IMR-90 (cell line): ENCODE measurements around the gene CREB1. TPM values are rescaled to one million over a fixed set of nuclear protein-coding genes. Genes with fewer than 3 reads are reported as not detected.

Experiments used
- ATAC-seq: fragments of 200-7000 bp; cut with Tn5 transposase; 2 replicates; pipeline ENCODE4 v1.9.1; 2020; ENCODE audit warnings: low read depth, mild to moderate bottlenecking, moderate library complexity
- Bru-seq: library from RNA; stranded (reverse); fragments of 400-500 nt; gene quantifications from one replicate; lab custom pipeline; 2021; lab: Mats Ljungman, UMichigan
- BruChase-seq, 2 experiments: library from RNA; stranded (reverse); fragments of 400-500 nt; gene quantifications; one replicate each; lab custom pipeline; 2021; lab: Mats Ljungman, UMichigan
- BruUV-seq: library from RNA; stranded (reverse); fragments of 400-500 nt; replicated peaks from 2 replicates; lab custom pipeline; 2021; lab: Mats Ljungman, UMichigan
- CTCF ChIA-PET: fragments of 300-600 bp; formaldehyde crosslinking; extraction: SDS; loops from one replicate; lab custom pipeline; 2021; ENCODE audit warnings: antibody characterized with exemption; lab: Yijun Ruan, JAX
- POLR2A ChIA-PET: fragments of 300-600 bp; sonication (Branson Sonifier 250); formaldehyde crosslinking; loops from one replicate; lab custom pipeline; 2022; ENCODE audit warnings: antibody characterized with exemption; ENCODE audit not compliant: unreplicated experiment; lab: Charles Lee
- DNase-seq: peaks from one replicate; pipeline ENCODE4 v3.0.0; 2013
- H2AFZ ChIP-seq: replicated peaks from 2 replicates; pipeline ENCODE3; 2013; ENCODE audit warnings: low read length, mild to moderate bottlenecking; ENCODE audit not compliant: poor library complexity
- H2AK5ac ChIP-seq: 2 replicates; pipeline ENCODE4 v1.6.1; 2013; ENCODE audit warnings: low read depth, low read length, inconsistent platforms
- H2AK9ac ChIP-seq: replicated peaks from 2 replicates; pipeline ENCODE3; 2013; ENCODE audit warnings: mild to moderate bottlenecking, low read depth, low read length, moderate library complexity; ENCODE audit not compliant: poor library complexity
- H2BK120ac ChIP-seq: 2 replicates; pipeline ENCODE4 v1.6.1; 2013; ENCODE audit warnings: low read depth, low read length, inconsistent platforms
- H2BK15ac ChIP-seq: 3 replicates; pipeline ENCODE4 v1.6.1; 2013; ENCODE audit warnings: low read depth, low read length, inconsistent platforms
- H2BK20ac ChIP-seq: 2 replicates; pipeline ENCODE4 v1.6.1; 2013; ENCODE audit warnings: low read depth, mild to moderate bottlenecking, inconsistent platforms, low read length, moderate library complexity
- H2BK5ac ChIP-seq: 2 replicates; pipeline ENCODE4 v1.6.1; 2013; ENCODE audit warnings: mild to moderate bottlenecking, low read depth, low read length, inconsistent platforms; ENCODE audit not compliant: poor library complexity, severe bottlenecking
- H3K14ac ChIP-seq: replicated peaks from 2 replicates; pipeline ENCODE4 v1.6.1; 2013; ENCODE audit warnings: low read depth, low read length, inconsistent platforms
- H3K18ac ChIP-seq: 2 replicates; pipeline ENCODE4 v1.6.1; 2013; ENCODE audit warnings: low read depth, low read length, control low read depth
- H3K23ac ChIP-seq: 2 replicates; pipeline ENCODE4 v1.6.1; 2013; ENCODE audit warnings: low read depth, low read length, inconsistent platforms
- H3K27ac ChIP-seq: 2 replicates; pipeline ENCODE4 v1.5.1; 2013; ENCODE audit warnings: mild to moderate bottlenecking, control low read depth, low read length; ENCODE audit not compliant: insufficient read depth
- H3K27me3 ChIP-seq: 2 replicates; pipeline ENCODE4 v1.6.1; 2013; ENCODE audit warnings: low read length; ENCODE audit not compliant: control insufficient read depth, insufficient read depth
- H3K36me3 ChIP-seq: 2 replicates; pipeline ENCODE4 v1.6.1; 2013; ENCODE audit warnings: low read length, mixed read lengths; ENCODE audit not compliant: control insufficient read depth, insufficient read depth
- H3K4ac ChIP-seq: 2 replicates; pipeline ENCODE4 v1.6.1; 2013; ENCODE audit warnings: low read depth, low read length, inconsistent platforms
- H3K4me1 ChIP-seq: 2 replicates; pipeline ENCODE4 v1.6.1; 2013; ENCODE audit warnings: low read length, mixed read lengths; ENCODE audit not compliant: control insufficient read depth, insufficient read depth
- H3K4me2 ChIP-seq: 2 replicates; pipeline ENCODE4 v1.6.1; 2013; ENCODE audit warnings: low read depth, mild to moderate bottlenecking, control low read depth, low read length, moderate library complexity
- H3K4me3 ChIP-seq: 2 replicates; pipeline ENCODE4 v1.5.1; 2013; ENCODE audit warnings: low read depth, mild to moderate bottlenecking, control low read depth, low read length, moderate library complexity; ENCODE audit not compliant: insufficient read depth
- H3K56ac ChIP-seq: 2 replicates; pipeline ENCODE4 v1.6.1; 2013; ENCODE audit warnings: low read length, inconsistent platforms; ENCODE audit not compliant: insufficient read depth; ENCODE audit errors: extremely low read depth
- H3K79me1 ChIP-seq, 2 experiments: 2 replicates each; pipeline ENCODE4 v1.6.1; 2013; ENCODE audit warnings: low read length in 2 of 2, inconsistent platforms in 1 of 2, low read depth in 1 of 2
- H3K9ac ChIP-seq: 2 replicates; pipeline ENCODE4 v1.6.1; 2013; ENCODE audit warnings: low read depth, low read length, control low read depth
- H3K9me1 ChIP-seq: 2 replicates; pipeline ENCODE4 v1.6.1; 2013; ENCODE audit warnings: low read length, inconsistent platforms; ENCODE audit not compliant: insufficient read depth
- H3K9me3 ChIP-seq: 2 replicates; pipeline ENCODE4 v1.6.1; 2013; ENCODE audit warnings: low read length; ENCODE audit not compliant: control insufficient read depth, insufficient read depth
- H4K20me1 ChIP-seq: 2 replicates; pipeline ENCODE4 v1.6.1; 2013; ENCODE audit warnings: low read length, inconsistent platforms; ENCODE audit not compliant: insufficient read depth
- H4K5ac ChIP-seq: 2 replicates; pipeline ENCODE4 v1.6.1; 2013; ENCODE audit warnings: mild to moderate bottlenecking, low read depth, low read length, control low read depth
- H4K8ac ChIP-seq, 2 experiments: 2 replicates each; pipeline ENCODE4 v1.6.1; 2013; ENCODE audit warnings: low read depth in 2 of 2, low read length in 2 of 2, control low read depth in 1 of 2, inconsistent platforms in 1 of 2
- H4K91ac ChIP-seq: 2 replicates; pipeline ENCODE4 v1.6.1; 2013; ENCODE audit warnings: low read depth, low read length, inconsistent platforms; ENCODE audit not compliant: insufficient read depth
- CEBPB ChIP-seq: IDR thresholded peaks from 2 replicates; pipeline ENCODE4 v1.6.1; 2012; ENCODE audit warnings: low read depth, low read length, improper control_type of control experiment
- CHD1 ChIP-seq: IDR thresholded peaks from 2 replicates; pipeline ENCODE4 v1.6.1; 2012; ENCODE audit warnings: low read depth, low read length, improper control_type of control experiment
- FOS ChIP-seq: fragments of 150-350 bp; IDR thresholded peaks from 2 replicates; pipeline ENCODE4 v1.6.1; 2016; ENCODE audit warnings: low read depth, low read length
- MAFK ChIP-seq: IDR thresholded peaks from 2 replicates; pipeline ENCODE4 v1.6.1; 2012; ENCODE audit warnings: low read depth, low read length, improper control_type of control experiment
- MAZ ChIP-seq: IDR thresholded peaks from 2 replicates; pipeline ENCODE4 v1.6.1; 2012; ENCODE audit warnings: low read depth, mild to moderate bottlenecking, low read length, improper control_type of control experiment, moderate library complexity, borderline replicate concordance
- NFE2L2 ChIP-seq: fragments of 150-350 bp; IDR thresholded peaks from 2 replicates; pipeline ENCODE4 v1.6.1; 2016; ENCODE audit warnings: low read depth, mild to moderate bottlenecking, low read length
- POLR2A ChIP-seq: IDR thresholded peaks from 2 replicates; pipeline ENCODE4 v1.6.1; 2012; ENCODE audit warnings: mild to moderate bottlenecking, low read depth, low read length
- RAD21 ChIP-seq: IDR thresholded peaks from 2 replicates; pipeline ENCODE4 v1.6.1; 2012; ENCODE audit warnings: low read length, improper control_type of control experiment
- RCOR1 ChIP-seq: IDR thresholded peaks from 2 replicates; pipeline ENCODE4 v1.6.1; 2012; ENCODE audit warnings: mild to moderate bottlenecking, low read length, improper control_type of control experiment; ENCODE audit not compliant: insufficient replicate concordance
- RFX5 ChIP-seq: IDR thresholded peaks from 2 replicates; pipeline ENCODE4 v1.8.0; 2012; ENCODE audit warnings: low read depth, mild to moderate bottlenecking, low read length, moderate library complexity
- SMC3 ChIP-seq: fragments of 150-350 bp; IDR thresholded peaks from 2 replicates; pipeline ENCODE4 v1.6.1; 2016; ENCODE audit warnings: low read depth, mild to moderate bottlenecking, antibody characterized with exemption, low read length, moderate library complexity
- WGBS, 2 experiments: methylation state at CpG; one replicate each; pipeline versions ENCODE4 v1.1.5 to v1.1.7; 2013; ENCODE audit warnings: missing lambda C conversion rate in 2 of 2; ENCODE audit not compliant: insufficient read length in 1 of 2; ENCODE audit errors: extremely low coverage in 2 of 2; 5-methylcytosine and 5-hydroxymethylcytosine counted together
- dilution Hi-C: fragments of 300-500 bp; cut with HindIII; formaldehyde crosslinking; loops from one replicate; pipeline ENCODE4 v1.14.3; 2018; ENCODE audit warnings: low sequenced_read_pairs; ENCODE audit not compliant: unreplicated experiment
- in situ Hi-C: fragments of 300-500 bp; cut with MboI; formaldehyde crosslinking; loops from 3 replicates; pipeline ENCODE4 v1.14.3; 2019; ENCODE audit warnings: low sequenced_read_pairs, inconsistent platforms, mixed read lengths
- intact Hi-C: fragments of 100-400 bp; cut with micrococcal nuclease; formaldehyde crosslinking; loops from 2 replicates; pipeline ENCODE4 v1.10.0; 2022
- long read RNA-seq: library from polyadenylated mRNA; unstranded; transcript quantifications from one replicate; pipeline ENCODE4 v2.0.0, GENCODE V29; 2021; ENCODE audit not compliant: unreplicated experiment
- polyA plus RNA-seq, 3 experiments: library from polyadenylated mRNA; depleted of rRNA; stranded (reverse); fragments of >200 nt; gene quantifications; 2 replicates each; pipeline ENCODE4 v1.2.3, GENCODE V29; 2012; ENCODE audit warnings: low replicate concordance in 1 of 3
- total RNA-seq: library from RNA; depleted of rRNA; stranded (reverse); fragments of >200 nt; gene quantifications from 2 replicates; pipeline ENCODE4 v1.2.3, GENCODE V29; 2012; rRNA removed
- TF ChIP-seq, protein P1 (sequence below): conservative IDR thresholded peaks from 2 replicates; pipeline ENCODE4 v1.5.1; 2012; ENCODE audit warnings: mild to moderate bottlenecking, low read depth, low read length, improper control_type of control experiment

The CREB1 gene
- total RNA-seq, result 71.9 and 94.5 TPM in 2 replicates
- 22.4 and 25.6 TPM in 2 replicates for polyA plus RNA-seq (2012; rRNA removed)
- polyA plus RNA-seq (2012; cell fraction: cytosol; rRNA removed), result 3.7 and 7.5 TPM in 2 replicates
- polyA plus RNA-seq (2012; cell fraction: nucleus; rRNA removed; ENCODE audit: low replicate concordance), result 5.5 and 24.0 TPM in 2 replicates
- Bru-seq, nascent RNA, result percentile 92 among the genes with signal in this experiment
- BruChase-seq, experiment 1, labeled RNA remaining after a 6-hour chase, result percentile 74 among the genes with signal in this experiment
- percentile 84 among the genes with signal in this experiment for BruChase-seq, experiment 2, labeled RNA remaining after a 2-hour chase
- long read RNA-seq, full-length matches to known transcripts, result 31 of 52 reads
- long read RNA-seq, partial matches to known transcripts, result 5 of 52 reads
- long read RNA-seq, other reads (novel, unspliced or antisense), result 16 of 52 reads

DNA sequence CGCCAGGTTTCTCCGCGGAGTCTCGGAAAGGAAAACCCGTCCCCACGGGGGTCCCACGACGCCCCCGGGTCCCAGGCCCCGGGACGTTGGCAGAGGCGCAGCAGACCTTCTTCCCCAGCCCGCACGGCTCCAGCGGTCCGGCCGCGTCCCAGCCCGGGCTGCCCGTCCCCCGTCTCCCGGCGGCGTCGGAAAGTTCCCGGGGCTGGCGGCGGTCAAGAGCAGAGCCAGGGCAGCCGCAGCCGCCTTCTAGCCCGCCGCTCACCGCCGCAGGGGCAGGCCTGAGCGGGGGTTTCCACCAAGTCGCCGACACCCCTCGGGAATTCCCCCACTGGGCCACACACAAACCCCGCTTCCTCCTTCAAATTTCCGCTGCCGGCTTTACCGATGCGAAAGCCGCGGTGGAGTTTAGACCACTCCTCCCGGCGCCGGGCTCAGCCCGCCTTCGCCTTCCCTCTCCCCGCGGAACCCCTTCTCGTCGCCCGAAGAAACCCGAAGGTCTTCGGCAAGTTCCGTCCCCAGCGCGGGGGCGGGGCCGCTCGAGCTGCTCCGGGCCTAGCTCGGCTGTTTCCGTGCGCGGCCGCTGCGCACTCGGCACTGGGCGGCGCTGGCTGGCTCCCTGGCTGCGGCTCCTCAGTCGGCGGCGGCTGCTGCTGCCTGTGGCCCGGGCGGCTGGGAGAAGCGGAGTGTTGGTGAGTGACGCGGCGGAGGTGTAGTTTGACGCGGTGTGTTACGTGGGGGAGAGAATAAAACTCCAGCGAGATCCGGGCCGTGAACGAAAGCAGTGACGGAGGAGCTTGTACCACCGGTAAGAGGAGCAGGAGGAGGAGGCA is at the start of gene CREB1:
TSS of gene CREB1 (plus strand) at position 633 of the 830 bp plus-strand sequence. CDS start 25,674 bp downstream, outside the sequence.
- CTCF ChIA-PET, result interaction anchor here (0.6 to 1.6 kb wide), 2 partner anchors 25 to 104 kb away, joined by 3 to 7 read pairs; no protein-coding TSS in a partner anchor
- POLR2A ChIA-PET, result interaction anchor here (0.5 to 1.2 kb wide), 9 partner anchors 11 to 165 kb away, joined by 3 to 17 read pairs (median 4); no protein-coding TSS in a partner anchor
- peak within 1 kb of the TSS; percentile 98 for H3K27ac ChIP-seq
- WGBS, 2 experiments, result 0% methylated on average over 54 of the region's 92 CpGs; no CpG with 5 or more reads in 1 of the 2 experiments
- no peaks in the 10 kb centered on the region; the same call in 1 of the 2 replicates for H3K9me1 ChIP-seq
- peak within 1 kb of the TSS; percentile 87 for H3K56ac ChIP-seq
- DNase-seq, result peak; percentile 98
- H3K9ac ChIP-seq, result peak within 1 kb of the TSS; percentile 98
- peak within 1 kb of the TSS; percentile 92 for H3K14ac ChIP-seq
- peak within 1 kb of the TSS; percentile 69 for H2AK5ac ChIP-seq
- H2BK15ac ChIP-seq, result 0 out of 3 replicates have a peak within 1 kb of the TSS, but pooled peaks have one; percentile 1
- peak within 1 kb of the TSS; percentile 94 for H2AFZ ChIP-seq
- H3K4ac ChIP-seq, result peak within 1 kb of the TSS; percentile 89
- H3K79me1 ChIP-seq, result peaks cover 17 to 30% of the 10 kb centered on the region in 2 experiments
- in situ Hi-C loops, result no loop called here
- H2AK9ac ChIP-seq, result peak within 1 kb of the TSS; percentile 98
- peak within 1 kb of the TSS; percentile 87 for H2BK5ac ChIP-seq
- H3K23ac ChIP-seq, result peak within 1 kb of the TSS; percentile 98
- H3K36me3 ChIP-seq, result no peaks in the 10 kb centered on the region
- peak within 1 kb of the TSS; percentile 100 for H3K4me3 ChIP-seq
- no peaks in the 10 kb centered on the region for H3K27me3 ChIP-seq
- no TSS peak for BruUV-seq
- peak within 1 kb of the TSS; percentile 95 for H4K5ac ChIP-seq
- peak within 1 kb of the TSS; percentile 83 for H4K91ac ChIP-seq
- H3K4me2 ChIP-seq, result peak within 1 kb of the TSS; percentile 91
- no peaks in the 10 kb centered on the region for H3K4me1 ChIP-seq
- H2BK20ac ChIP-seq, result peak within 1 kb of the TSS; percentile 8
- peak within 1 kb of the TSS; percentile 62 for H2BK120ac ChIP-seq
- no peaks in the 10 kb centered on the region for H3K9me3 ChIP-seq
- H4K8ac ChIP-seq, result peak within 1 kb of the TSS; percentile 75 to 90
- H3K18ac ChIP-seq, result peak within 1 kb of the TSS; percentile 96
- peaks cover 17% of the 10 kb centered on the region; the same call in 1 of the 2 replicates for H4K20me1 ChIP-seq
- ATAC-seq, result peak; percentile 94
- dilution Hi-C loops, result no loop called here
- intact Hi-C loops, result loop anchor here (1.0 to 2.0 kb wide), 4 partner anchors 15 to 181 kb away; partner anchors contain the start of genes CCNYL1 and METTL21A
- no peak for TF ChIP-seq RCOR1
- 0 out of 2 replicates have a peak, but pooled peaks have one; percentile 13 for TF ChIP-seq SMC3
- TF ChIP-seq, protein P1, sequence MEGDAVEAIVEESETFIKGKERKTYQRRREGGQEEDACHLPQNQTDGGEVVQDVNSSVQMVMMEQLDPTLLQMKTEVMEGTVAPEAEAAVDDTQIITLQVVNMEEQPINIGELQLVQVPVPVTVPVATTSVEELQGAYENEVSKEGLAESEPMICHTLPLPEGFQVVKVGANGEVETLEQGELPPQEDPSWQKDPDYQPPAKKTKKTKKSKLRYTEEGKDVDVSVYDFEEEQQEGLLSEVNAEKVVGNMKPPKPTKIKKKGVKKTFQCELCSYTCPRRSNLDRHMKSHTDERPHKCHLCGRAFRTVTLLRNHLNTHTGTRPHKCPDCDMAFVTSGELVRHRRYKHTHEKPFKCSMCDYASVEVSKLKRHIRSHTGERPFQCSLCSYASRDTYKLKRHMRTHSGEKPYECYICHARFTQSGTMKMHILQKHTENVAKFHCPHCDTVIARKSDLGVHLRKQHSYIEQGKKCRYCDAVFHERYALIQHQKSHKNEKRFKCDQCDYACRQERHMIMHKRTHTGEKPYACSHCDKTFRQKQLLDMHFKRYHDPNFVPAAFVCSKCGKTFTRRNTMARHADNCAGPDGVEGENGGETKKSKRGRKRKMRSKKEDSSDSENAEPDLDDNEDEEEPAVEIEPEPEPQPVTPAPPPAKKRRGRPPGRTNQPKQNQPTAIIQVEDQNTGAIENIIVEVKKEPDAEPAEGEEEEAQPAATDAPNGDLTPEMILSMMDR, result peak; percentile 40
- TF ChIP-seq RFX5, result 0 out of 2 replicates have a peak, but pooled peaks have one; percentile 4
- TF ChIP-seq MAFK, result no peak
- no peak for TF ChIP-seq CEBPB
- TF ChIP-seq RAD21, result peak; percentile 39
- no peak for TF ChIP-seq NFE2L2
- peak; percentile 98 for TF ChIP-seq POLR2A
- TF ChIP-seq CHD1, result 0 out of 2 replicates have a peak, but pooled peaks have one; percentile 34
- TF ChIP-seq MAZ, result peak; percentile 88; the same call in 1 of the 2 replicates
- TF ChIP-seq FOS, result no peak
